Trophoblast cell (in vitro differentiated cells and primary cell): Measurements from ENCODE around the gene GIPC3.

Source experiments
- DNase-seq, 2 donors: peaks; one replicate each; pipeline ENCODE4 v3.0.0-alpha.2; 2016
- H2AFZ ChIP-seq: 2 replicates; pipeline ENCODE4 v1.6.1; 2013; ENCODE audit warnings: low read length, moderate library complexity, mild to moderate bottlenecking; ENCODE audit not compliant: insufficient read depth, poor library complexity
- H2AK5ac ChIP-seq: 2 replicates; pipeline ENCODE4 v1.6.1; 2013; ENCODE audit warnings: mild to moderate bottlenecking, low read length
- H2BK120ac ChIP-seq: 2 replicates; pipeline ENCODE4 v1.6.1; 2013; ENCODE audit warnings: low read length, mild to moderate bottlenecking, moderate library complexity; ENCODE audit not compliant: insufficient read depth, poor library complexity
- H2BK12ac ChIP-seq: 2 replicates; pipeline ENCODE4 v1.6.1; 2013; ENCODE audit warnings: mild to moderate bottlenecking, low read length, moderate library complexity
- H2BK5ac ChIP-seq: 2 replicates; pipeline ENCODE4 v1.6.1; 2013; ENCODE audit warnings: low read length, low read depth, moderate library complexity, mild to moderate bottlenecking; ENCODE audit not compliant: poor library complexity
- H3K14ac ChIP-seq: 2 replicates; pipeline ENCODE4 v1.6.1; 2013; ENCODE audit warnings: mild to moderate bottlenecking, low read length
- H3K18ac ChIP-seq: 2 replicates; pipeline ENCODE4 v1.6.1; 2013; ENCODE audit warnings: mild to moderate bottlenecking, low read length
- H3K23ac ChIP-seq: 2 replicates; pipeline ENCODE4 v1.6.1; 2013; ENCODE audit warnings: low read length
- H3K27ac ChIP-seq: 2 replicates; pipeline ENCODE4 v1.5.1; 2013; ENCODE audit warnings: low read depth, mild to moderate bottlenecking, inconsistent platforms, low read length, moderate library complexity
- H3K27me3 ChIP-seq: 2 replicates; pipeline ENCODE4 v1.6.1; 2013; ENCODE audit warnings: inconsistent platforms, mild to moderate bottlenecking, low read length, moderate library complexity; ENCODE audit not compliant: insufficient read depth
- H3K36me3 ChIP-seq, 2 experiments: 1 replicate in 1 of 2; 2 replicates in 1 of 2; pipeline ENCODE4 v1.6.1; 2013; ENCODE audit warnings: low read length in 2 of 2, mild to moderate bottlenecking in 2 of 2, moderate library complexity in 1 of 2; ENCODE audit not compliant: insufficient read depth in 2 of 2, control insufficient read depth in 1 of 2
- H3K4ac ChIP-seq: 2 replicates; pipeline ENCODE4 v1.6.1; 2013; ENCODE audit warnings: low read depth, mild to moderate bottlenecking, low read length, moderate library complexity
- H3K4me1 ChIP-seq, 2 experiments: 1 replicate in 1 of 2; 2 replicates in 1 of 2; pipeline ENCODE4 v1.6.1; 2013; ENCODE audit warnings: low read length in 2 of 2, mild to moderate bottlenecking in 2 of 2, moderate library complexity in 1 of 2; ENCODE audit not compliant: insufficient read depth in 2 of 2, control insufficient read depth in 1 of 2
- H3K4me2 ChIP-seq: 2 replicates; pipeline ENCODE4 v1.6.1; 2013; ENCODE audit warnings: inconsistent platforms, mild to moderate bottlenecking, low read length, moderate library complexity
- H3K4me3 ChIP-seq: 2 replicates; pipeline ENCODE4 v1.5.1; 2013; ENCODE audit warnings: mild to moderate bottlenecking, low read depth, low read length, inconsistent platforms
- H3K79me1 ChIP-seq: one replicate; pipeline ENCODE4 v1.6.1; 2013; ENCODE audit warnings: low read length
- H3K79me2 ChIP-seq: 2 replicates; pipeline ENCODE4 v1.6.1; 2013; ENCODE audit warnings: low read length, mild to moderate bottlenecking; ENCODE audit not compliant: control insufficient read depth, insufficient read depth, poor library complexity
- H3K9ac ChIP-seq: 2 replicates; pipeline ENCODE4 v1.6.1; 2013; ENCODE audit warnings: mild to moderate bottlenecking, low read length
- H3K9me3 ChIP-seq: 2 replicates; pipeline ENCODE4 v1.6.1; 2013; ENCODE audit warnings: low read depth, mild to moderate bottlenecking, control low read depth, inconsistent platforms, low read length; ENCODE audit not compliant: insufficient read depth
- H4K12ac ChIP-seq: 2 replicates; pipeline ENCODE4 v1.6.1; 2013; ENCODE audit warnings: low read depth, mild to moderate bottlenecking, low read length, moderate library complexity
- H4K8ac ChIP-seq: 2 replicates; pipeline ENCODE4 v1.6.1; 2013; ENCODE audit warnings: low read depth, mild to moderate bottlenecking, low read length, moderate library complexity
- H4K91ac ChIP-seq: one replicate; pipeline ENCODE4 v1.6.1; 2013; ENCODE audit warnings: low read depth, mild to moderate bottlenecking, low read length, moderate library complexity
- WGBS: extraction: QIAGEN DNeasy Blood & Tissue Kit; methylation state at CpG from one replicate; pipeline ENCODE4 v1.1.7; 2013; ENCODE audit warnings: missing lambda C conversion rate; ENCODE audit not compliant: insufficient read length, insufficient coverage; ENCODE audit errors: extremely low coverage; 5-methylcytosine and 5-hydroxymethylcytosine counted together

The GIPC3 gene

GRCh38 chr19:3539756-3540118 is 45.5 kb upstream of the GIPC3 start:
- H3K79me2 ChIP-seq = no peaks in the 10 kb centered on the region

GRCh38 chr19:3543150-3544057 is 41.9 kb upstream of the GIPC3 start:
- peaks cover 62 to 65% of the 10 kb centered on the region in 2 experiments for H3K36me3 ChIP-seq
- no peak overlapping the region for H3K4me2 ChIP-seq
- no peak overlapping the region for H3K23ac ChIP-seq
- H3K79me2 ChIP-seq = no peaks in the 10 kb centered on the region
- DNase-seq = no peak
- no peaks in the 10 kb centered on the region for H3K27me3 ChIP-seq
- H3K4me1 ChIP-seq = peaks cover 2 to 5% of the 10 kb centered on the region in 2 experiments
- no peak overlapping the region for H2BK12ac ChIP-seq
- no peak overlapping the region for H2BK5ac ChIP-seq
- H4K91ac ChIP-seq = no peak overlapping the region
- H3K4ac ChIP-seq = no peak overlapping the region
- no peak overlapping the region for H2AK5ac ChIP-seq
- no peak overlapping the region for H3K14ac ChIP-seq
- H2AFZ ChIP-seq = no peak overlapping the region
- H2BK120ac ChIP-seq = no peak overlapping the region
- whole genome bisulfite sequencing = no CpG with 5 or more reads among the region's 47 CpGs
- H3K27ac ChIP-seq = no peak overlapping the region
- no peaks in the 10 kb centered on the region for H3K79me1 ChIP-seq
- no peak overlapping the region for H3K18ac ChIP-seq
- H4K12ac ChIP-seq = no peak overlapping the region
- no peak overlapping the region for H3K9ac ChIP-seq
- peaks cover 4% of the 10 kb centered on the region for H3K9me3 ChIP-seq
- no peak overlapping the region for H3K4me3 ChIP-seq
- H4K8ac ChIP-seq = no peak overlapping the region

More at GRCh38 chr19:3539756-3540118, 45.5 kb upstream of the GIPC3 start:
- no CpG with 5 or more reads among the region's 1 CpG for WGBS
- Histone ChIP-seq H3K4me1 (peaks cover 2 to 11% of the 10 kb centered on the region in 2 experiments), H3K36me3 (peaks cover 62% of the 10 kb centered on the region in 2 experiments), H2AK5ac (no peak overlapping the region), H3K14ac (no peak overlapping the region), H3K27me3 (no peaks in the 10 kb centered on the region), H3K23ac (no peak overlapping the region), H2BK120ac (no peak overlapping the region), H3K4me3 (no peak overlapping the region), H3K9ac (no peak overlapping the region), H4K8ac (no peak overlapping the region), H3K18ac (no peak overlapping the region), H2BK12ac (no peak overlapping the region), H3K9me3 (peaks cover 1% of the 10 kb centered on the region), H4K91ac (no peak overlapping the region), H3K27ac (no peak overlapping the region), H3K4ac (no peak overlapping the region), H3K4me2 (no peak overlapping the region), H4K12ac (no peak overlapping the region), H3K79me1 (no peaks in the 10 kb centered on the region), H2BK5ac (no peak overlapping the region), H2AFZ (no peak overlapping the region)
- DNase-seq = no peak

GRCh38 chr19:3544058-3544376 is 41.3 kb upstream of the GIPC3 start:
- no peak for DNase-seq
- Histone ChIP-seq H3K18ac (no peak overlapping the region), H3K79me2 (no peaks in the 10 kb centered on the region), H3K9me3 (peaks cover 4% of the 10 kb centered on the region), H3K9ac (no peak overlapping the region), H3K4me1 (peaks cover 0 to under 1% of the 10 kb centered on the region in 2 experiments), H3K4me3 (no peak overlapping the region), H3K27ac (no peak overlapping the region), H2AFZ (no peak overlapping the region), H4K8ac (no peak overlapping the region), H3K79me1 (no peaks in the 10 kb centered on the region), H3K4me2 (no peak overlapping the region), H3K36me3 (peaks cover 66% of the 10 kb centered on the region in 2 experiments), H3K27me3 (no peaks in the 10 kb centered on the region), H3K14ac (no peak overlapping the region), H2BK12ac (no peak overlapping the region), H4K91ac (no peak overlapping the region), H2BK5ac (no peak overlapping the region), H2BK120ac (no peak overlapping the region), H4K12ac (no peak overlapping the region), H2AK5ac (no peak overlapping the region), H3K23ac (no peak overlapping the region), H3K4ac (no peak overlapping the region)
- no CpG with 5 or more reads among the region's 9 CpGs for WGBS

- H3K27me3 ChIP-seq = no peaks in the 10 kb centered on the region
- H3K36me3 ChIP-seq = peaks cover 71% of the 10 kb centered on the region in 2 experiments
- H3K23ac ChIP-seq = no peak overlapping the region
- H3K79me1 ChIP-seq = no peaks in the 10 kb centered on the region
- H3K4ac ChIP-seq = no peak overlapping the region
- H3K18ac ChIP-seq = no peak overlapping the region
- no CpG with 5 or more reads among the region's 30 CpGs for WGBS
- no peak overlapping the region for H3K14ac ChIP-seq
- H3K9me3 ChIP-seq = peaks cover 4% of the 10 kb centered on the region
- H3K4me2 ChIP-seq = no peak overlapping the region
- no peak overlapping the region for H4K8ac ChIP-seq
- H2AK5ac ChIP-seq = no peak overlapping the region
- no peak overlapping the region for H3K9ac ChIP-seq
- no peak overlapping the region for H2BK12ac ChIP-seq
- no peaks in the 10 kb centered on the region for H3K4me1 ChIP-seq
- no peak overlapping the region for H2BK120ac ChIP-seq
- H3K4me3 ChIP-seq = no peak overlapping the region
- no peak overlapping the region for H2AFZ ChIP-seq
- H4K12ac ChIP-seq = peak overlapping the region; percentile 28
- H2BK5ac ChIP-seq = no peak overlapping the region
- peak; percentile 75 to 89 for DNase-seq
- H3K27ac ChIP-seq = no peak overlapping the region
- no peak overlapping the region for H4K91ac ChIP-seq
- no peaks in the 10 kb centered on the region for H3K79me2 ChIP-seq
Observed at GRCh38 chr19:3544742-3545668, 40.3 kb upstream of the GIPC3 start.
